Natural killer cell treated with Interleukin-12 subunit alpha and Interleukin-12 subunit beta and Interleukin-15 and Interleukin-18, amount 100 ng/mL, for 72 hours (primary cell): ENCODE measurements around the gene APOL5. TPM values are rescaled to one million over a fixed set of nuclear protein-coding genes. Genes with fewer than 3 reads are reported as not detected.
"Not testable (repeated sequence)": the region's sequence is repeated elsewhere in the genome, so short reads cannot be mapped to it uniquely, and the experiment has no call there.

ENCODE experiments used
- ATAC-seq, 2 donors: fragments of 150-1000 bp; cut with Tn5 transposase in 1 of 2; sonication (Bioruptor Pico), chemical (Tn5 transposase) in 1 of 2; 2 replicates each; pipeline ENCODE4 v1.10.0; 2021
- DNase-seq: peaks from one replicate; pipeline ENCODE4 v3.0.0; 2022; ENCODE audit warnings: low spot score
- H3K27ac Mint-ChIP-seq, 2 donors: 1 replicate in 1 of 2; 2 replicates in 1 of 2; pipeline ENCODE4 v1.8.0; 2022; ENCODE audit warnings: mixed read lengths in 2 of 2, mild to moderate bottlenecking in 1 of 2, moderate library complexity in 1 of 2
- H3K27me3 Mint-ChIP-seq, 2 donors: 1 replicate in 1 of 2; 2 replicates in 1 of 2; pipeline ENCODE4 v1.8.0; 2022; ENCODE audit warnings: mixed read lengths in 2 of 2
- H3K36me3 Mint-ChIP-seq: one replicate; pipeline ENCODE4 v1.8.0; 2022; ENCODE audit warnings: mixed read lengths
- H3K4me1 Mint-ChIP-seq, 2 donors: 1 replicate in 1 of 2; 2 replicates in 1 of 2; pipeline ENCODE4 v1.8.0; 2022; ENCODE audit warnings: low read depth in 2 of 2, mixed read lengths in 2 of 2, mild to moderate bottlenecking in 1 of 2
- H3K4me3 Mint-ChIP-seq: one replicate; pipeline ENCODE4 v1.8.0; 2022; ENCODE audit warnings: mixed read lengths
- H3K9me3 Mint-ChIP-seq: 2 replicates; pipeline ENCODE4 v1.8.0; 2022; ENCODE audit warnings: mixed read lengths
- total RNA-seq, 2 donors: library from RNA; stranded (reverse); gene quantifications; one replicate each; pipeline ENCODE4 v1.2.3, GENCODE V29; 2022

The APOL5 gene
- not detected for total RNA-seq

- Mint-ChIP-seq H3K4me3 (no peak within 1 kb of the TSS), H3K4me1 (no peaks in the 10 kb centered on the region), H3K27me3 (peaks cover 5 to 9% of the 10 kb centered on the region in 2 donors), H3K27ac (no peak within 1 kb of the TSS), H3K36me3 (no peaks in the 10 kb centered on the region), H3K9me3 (peaks cover 6% of the 10 kb centered on the region)
- ATAC-seq (no peak), DNase-seq (no peak)
Observed at GRCh38 chr22:35717572-35717971, at the start of gene APOL5. Gene APOL5 (plus strand): TSS chr22:35717872. CDS start chr22:35717872, 0 bp downstream.

- Mint-ChIP-seq H3K4me1 (peaks cover 9 to 12% of the 10 kb centered on the region in 2 donors), H3K27ac (no peak overlapping the region), H3K36me3 (peaks cover 13% of the 10 kb centered on the region), H3K27me3 (no peaks in the 10 kb centered on the region), H3K9me3 (peaks cover 4% of the 10 kb centered on the region), H3K4me3 (no peak overlapping the region)
- no peak for ATAC-seq
- DNase-seq, result no peak
Observed at GRCh38 chr22:35674335-35674734, 43.3 kb upstream of the APOL5 start.

- ATAC-seq, H3K4me3 Mint-ChIP-seq, H3K9me3 Mint-ChIP-seq, DNase-seq, H3K27me3 Mint-ChIP-seq: not testable (repeated sequence)
- Mint-ChIP-seq H3K36me3 (peaks cover 13% of the 10 kb centered on the region), H3K4me1 (peaks cover 19 to 23% of the 10 kb centered on the region in 2 donors), H3K27ac (peak overlapping the region in 1 of 2 donors; percentile 4)
Observed at GRCh38 chr22:35676065-35676464, 41.6 kb upstream of the APOL5 start.

- DNase-seq (no peak), ATAC-seq (no peak)
- no peaks in the 10 kb centered on the region for H3K27me3 Mint-ChIP-seq
- H3K9me3 Mint-ChIP-seq, result peaks cover 4% of the 10 kb centered on the region
- H3K4me1 Mint-ChIP-seq, result peaks cover 19 to 23% of the 10 kb centered on the region in 2 donors
- H3K4me3 Mint-ChIP-seq, result no peak overlapping the region
- H3K36me3 Mint-ChIP-seq, result peaks cover 13% of the 10 kb centered on the region
- H3K27ac Mint-ChIP-seq, result no peak overlapping the region
Observed at GRCh38 chr22:35677460-35678187, 40.0 kb upstream of the APOL5 start.

GRCh38 chr22:35678836-35679235 lies 38.8 kb upstream of the APOL5 start:
- Mint-ChIP-seq H3K4me1 (peaks cover 16 to 23% of the 10 kb centered on the region in 2 donors), H3K9me3 (peaks cover 4% of the 10 kb centered on the region), H3K36me3 (peaks cover 13% of the 10 kb centered on the region), H3K27ac (peak overlapping the region; percentile 23 to 74), H3K27me3 (peaks cover 2 to 9% of the 10 kb centered on the region in 2 donors), H3K4me3 (no peak overlapping the region)
- ATAC-seq (no peak), DNase-seq (no peak)

- ATAC-seq, result peak; percentile 62 to 83
- Mint-ChIP-seq H3K4me1 (peaks cover 16 to 23% of the 10 kb centered on the region in 2 donors), H3K36me3 (peaks cover 13% of the 10 kb centered on the region), H3K27me3 (peaks cover 2 to 11% of the 10 kb centered on the region in 2 donors), H3K27ac (peak overlapping the region; percentile 23 to 74)
- peak; percentile 69 for DNase-seq
- H3K4me3 Mint-ChIP-seq, H3K9me3 Mint-ChIP-seq: not testable (repeated sequence)
Observed at GRCh38 chr22:35679492-35679891, 38.2 kb upstream of the APOL5 start.

- Mint-ChIP-seq H3K4me1 (peaks cover 16 to 23% of the 10 kb centered on the region in 2 donors), H3K4me3 (no peak overlapping the region), H3K36me3 (peaks cover 5% of the 10 kb centered on the region), H3K27me3 (peaks cover 2 to 11% of the 10 kb centered on the region in 2 donors), H3K9me3 (no peaks in the 10 kb centered on the region), H3K27ac (peak overlapping the region in 1 of 2 donors; percentile 19)
- DNase-seq, result no peak
- ATAC-seq, result no peak
Observed at GRCh38 chr22:35681454-35682052, 36.1 kb upstream of the APOL5 start.

GRCh38 chr22:35683560-35683959 lies 34.1 kb upstream of the APOL5 start:
- no peak for DNase-seq
- ATAC-seq, result no peak
- Mint-ChIP-seq H3K9me3 (no peaks in the 10 kb centered on the region), H3K36me3 (no peaks in the 10 kb centered on the region), H3K27ac (peak overlapping the region in 1 of 2 donors; percentile 16), H3K27me3 (peaks cover 2 to 11% of the 10 kb centered on the region in 2 donors), H3K4me1 (peaks cover 16 to 19% of the 10 kb centered on the region in 2 donors), H3K4me3 (no peak overlapping the region)

GRCh38 chr22:35684270-35684700 lies 33.4 kb upstream of the APOL5 start:
- Mint-ChIP-seq H3K4me1 (peaks cover 11 to 12% of the 10 kb centered on the region in 2 donors), H3K4me3 (no peak overlapping the region), H3K27me3 (peaks cover 2 to 11% of the 10 kb centered on the region in 2 donors), H3K9me3 (no peaks in the 10 kb centered on the region), H3K36me3 (no peaks in the 10 kb centered on the region), H3K27ac (peak overlapping the region in 1 of 2 donors; percentile 16)
- DNase-seq (no peak), ATAC-seq (no peak)

GRCh38 chr22:35684732-35685131 lies 32.9 kb upstream of the APOL5 start:
- Mint-ChIP-seq H3K9me3 (no peaks in the 10 kb centered on the region), H3K4me1 (peaks cover 6 to 7% of the 10 kb centered on the region in 2 donors), H3K4me3 (no peak overlapping the region), H3K36me3 (no peaks in the 10 kb centered on the region), H3K27ac (no peak overlapping the region), H3K27me3 (peaks cover 2 to 11% of the 10 kb centered on the region in 2 donors)
- no peak for ATAC-seq
- DNase-seq, result no peak

GRCh38 chr22:35685731-35686130 lies 31.9 kb upstream of the APOL5 start:
- H3K9me3 Mint-ChIP-seq, result no peaks in the 10 kb centered on the region
- peaks cover 2 to 3% of the 10 kb centered on the region in 2 donors for H3K4me1 Mint-ChIP-seq
- H3K36me3 Mint-ChIP-seq, result no peaks in the 10 kb centered on the region
- H3K27ac Mint-ChIP-seq, result no peak overlapping the region
- peaks cover 2 to 11% of the 10 kb centered on the region in 2 donors for H3K27me3 Mint-ChIP-seq
- ATAC-seq, result no peak
- no peak for DNase-seq
- H3K4me3 Mint-ChIP-seq, result no peak overlapping the region

GRCh38 chr22:35686298-35686697 lies 31.4 kb upstream of the APOL5 start:
- Mint-ChIP-seq H3K9me3 (no peaks in the 10 kb centered on the region), H3K4me1 (no peaks in the 10 kb centered on the region), H3K27me3 (peaks cover 2 to 11% of the 10 kb centered on the region in 2 donors), H3K27ac (no peak overlapping the region), H3K36me3 (no peaks in the 10 kb centered on the region), H3K4me3 (no peak overlapping the region)
- DNase-seq (no peak), ATAC-seq (no peak)

- no peak overlapping the region for H3K4me3 Mint-ChIP-seq
- H3K27ac Mint-ChIP-seq, result peak overlapping the region in 1 of 2 donors; percentile 42
- no peaks in the 10 kb centered on the region for H3K36me3 Mint-ChIP-seq
Observed at GRCh38 chr22:35687461-35687860, 30.2 kb upstream of the APOL5 start.

More at GRCh38 chr22:35687461-35687860, 30.2 kb upstream of the APOL5 start:
- no peak for ATAC-seq
- DNase-seq, result no peak
- Mint-ChIP-seq H3K4me1 (no peaks in the 10 kb centered on the region), H3K9me3 (no peaks in the 10 kb centered on the region), H3K27me3 (peaks cover 2 to 11% of the 10 kb centered on the region in 2 donors)
